HepG2 (cell line): ENCODE results near the gene GOLPH3. TPM values are rescaled to one million over a fixed set of nuclear protein-coding genes. Genes with fewer than 3 reads are reported as not detected.

Experiments
- ELF4 ChIP-seq: sonication (generic); formaldehyde crosslinking; IDR thresholded peaks from 2 replicates; pipeline ENCODE4 v1.5.0; 2020; ENCODE audit warnings: missing genetic modification reagents, mild to moderate bottlenecking, moderate library complexity, borderline replicate concordance
- HIVEP1 ChIP-seq: sonication (generic); formaldehyde crosslinking; IDR thresholded peaks from 2 replicates; pipeline ENCODE4 v1.4.0; 2020; ENCODE audit warnings: mild to moderate bottlenecking, missing genetic modification reagents
- HOXA3 ChIP-seq: sonication (generic); formaldehyde crosslinking; IDR thresholded peaks from 2 replicates; pipeline ENCODE4 v1.5.0; 2020; ENCODE audit warnings: missing genetic modification reagents
- KDM6A ChIP-seq: IDR thresholded peaks from 2 replicates; pipeline ENCODE4 v1.6.1; 2016; ENCODE audit warnings: low read depth
- NCOA1 ChIP-seq: sonication (generic); formaldehyde crosslinking; IDR thresholded peaks from 2 replicates; pipeline ENCODE4 v1.9.0; 2021; ENCODE audit warnings: missing genetic modification reagents
- NRL ChIP-seq: sonication (generic); formaldehyde crosslinking; IDR thresholded peaks from 2 replicates; pipeline ENCODE4 v1.5.0; 2020; ENCODE audit warnings: missing genetic modification reagents, mild to moderate bottlenecking, moderate library complexity, borderline replicate concordance
- PITX1 ChIP-seq: sonication (generic); formaldehyde crosslinking; IDR thresholded peaks from 2 replicates; pipeline ENCODE4 v1.5.1; 2020; ENCODE audit warnings: mild to moderate bottlenecking, missing genetic modification reagents
- SOX13 ChIP-seq, 3 experiments: fragments of 450-650 bp in 1 of 3; sonication (generic) in 1 of 3; formaldehyde crosslinking in 1 of 3; IDR thresholded peaks in 2 of 3; conservative IDR thresholded peaks in 1 of 3; 2 replicates each; pipeline versions ENCODE4 v1.5.0 to v1.6.1; 2016 to 2020; ENCODE audit warnings: antibody characterized with exemption in 1 of 3, mild to moderate bottlenecking in 1 of 3, missing compliant biosample characterization in 1 of 3, missing genetic modification reagents in 1 of 3, moderate library complexity in 1 of 3
- TBX2 ChIP-seq: sonication (generic); formaldehyde crosslinking; IDR thresholded peaks from 2 replicates; pipeline ENCODE4 v1.5.0; 2020; ENCODE audit warnings: missing genetic modification reagents, mild to moderate bottlenecking, borderline replicate concordance
- TCF7 ChIP-seq: sonication (generic); IDR thresholded peaks from 2 replicates; pipeline ENCODE4 v1.6.1; 2016; ENCODE audit warnings: antibody characterized with exemption, low read depth
- ZFYVE20 ChIP-seq: sonication (generic); formaldehyde crosslinking; IDR thresholded peaks from 2 replicates; pipeline ENCODE4 v1.8.0; 2023; ENCODE audit warnings: low read depth, mild to moderate bottlenecking, moderate library complexity, missing genetic modification reagents, borderline replicate concordance
- ZNF121 ChIP-seq: sonication (generic); formaldehyde crosslinking; IDR thresholded peaks from 2 replicates; pipeline ENCODE4 v1.5.0; 2020; ENCODE audit warnings: mild to moderate bottlenecking, missing genetic modification reagents
- ZNF138 ChIP-seq: sonication (generic); formaldehyde crosslinking; IDR thresholded peaks from 2 replicates; pipeline ENCODE4 v1.5.0; 2020; ENCODE audit warnings: mild to moderate bottlenecking, low read depth, missing genetic modification reagents
- ZNF180 ChIP-seq: sonication (generic); formaldehyde crosslinking; IDR thresholded peaks from 2 replicates; pipeline ENCODE4 v1.4.0; 2020; ENCODE audit warnings: low read depth, missing genetic modification reagents, borderline replicate concordance
- ZNF33A ChIP-seq: sonication (generic); formaldehyde crosslinking; IDR thresholded peaks from 2 replicates; pipeline ENCODE4 v1.5.1; 2020; ENCODE audit warnings: missing genetic modification reagents, mild to moderate bottlenecking, moderate library complexity, borderline replicate concordance
- ZNF768 ChIP-seq: sonication (generic); formaldehyde crosslinking; IDR thresholded peaks from 2 replicates; pipeline ENCODE4 v1.4.0; 2020; ENCODE audit warnings: missing genetic modification reagents
- ZNF773 ChIP-seq: sonication (generic); formaldehyde crosslinking; IDR thresholded peaks from 2 replicates; pipeline ENCODE4 v1.4.0; 2020; ENCODE audit warnings: missing genetic modification reagents, borderline replicate concordance
- ZNF777 ChIP-seq: sonication (generic); formaldehyde crosslinking; IDR thresholded peaks from 2 replicates; pipeline ENCODE4 v1.4.0; 2020; ENCODE audit warnings: missing genetic modification reagents
- ZNF782 ChIP-seq: sonication (generic); formaldehyde crosslinking; IDR thresholded peaks from 2 replicates; pipeline ENCODE4 v1.4.0; 2020; ENCODE audit warnings: missing genetic modification reagents, mild to moderate bottlenecking, borderline replicate concordance
- ZNF83 ChIP-seq: sonication (generic); formaldehyde crosslinking; IDR thresholded peaks from 2 replicates; pipeline ENCODE4 v1.4.0; 2020; ENCODE audit warnings: missing genetic modification reagents, mild to moderate bottlenecking, borderline replicate concordance
- polyA plus RNA-seq, 8 experiments: library from polyadenylated mRNA; depleted of rRNA in 3 of 8; stranded (reverse) in 7 of 8; unstranded in 1 of 8; fragments of >200 nt; fragmentation: Illumina TruSeq in 4 of 8; extraction: Trizol in 4 of 8; gene quantifications; 2 replicates each; pipeline versions ENCODE4 v1.2.1 to v1.2.3, GENCODE V29; 2011 to 2016; ENCODE audit warnings: low read depth in 4 of 8, missing spikeins in 1 of 8, mixed read lengths in 1 of 8; ENCODE audit not compliant: insufficient read depth in 1 of 8
- total RNA-seq, 5 experiments: library from RNA; depleted of rRNA; stranded (reverse); fragments of >200 nt; fragmentation: Illumina TruSeq; extraction: Trizol; gene quantifications; 2 replicates each; pipeline ENCODE4 v1.2.3, GENCODE V29; 2016; ENCODE audit warnings: low read depth in 1 of 5
- TF ChIP-seq, protein P1 (sequence below): sonication (generic); formaldehyde crosslinking; IDR thresholded peaks from 2 replicates; pipeline ENCODE4 v1.8.1; 2023; ENCODE audit warnings: mild to moderate bottlenecking, inconsistent platforms, moderate library complexity, missing genetic modification reagents, borderline replicate concordance
- TF ChIP-seq, protein P2 (sequence below): sonication (generic); formaldehyde crosslinking; IDR thresholded peaks from 2 replicates; pipeline ENCODE4 v1.8.0; 2022; ENCODE audit warnings: mild to moderate bottlenecking, missing genetic modification reagents, moderate library complexity
- TF ChIP-seq, protein P3 (sequence below): sonication (generic); formaldehyde crosslinking; IDR thresholded peaks from 2 replicates; pipeline ENCODE4 v1.4.0; 2020; ENCODE audit warnings: mild to moderate bottlenecking, missing genetic modification reagents
- TF ChIP-seq, protein P4 (sequence below): sonication (generic); formaldehyde crosslinking; IDR thresholded peaks from 2 replicates; pipeline ENCODE4 v1.5.1; 2020; ENCODE audit warnings: missing genetic modification reagents, mild to moderate bottlenecking, borderline replicate concordance

GOLPH3 gene
- total and polyA plus RNA-seq, 2 of the 13 experiments (the other 11 are each of a cell fraction or from before 2014, with no cell fraction given) = 59.5 to 84.5 TPM

DNA sequence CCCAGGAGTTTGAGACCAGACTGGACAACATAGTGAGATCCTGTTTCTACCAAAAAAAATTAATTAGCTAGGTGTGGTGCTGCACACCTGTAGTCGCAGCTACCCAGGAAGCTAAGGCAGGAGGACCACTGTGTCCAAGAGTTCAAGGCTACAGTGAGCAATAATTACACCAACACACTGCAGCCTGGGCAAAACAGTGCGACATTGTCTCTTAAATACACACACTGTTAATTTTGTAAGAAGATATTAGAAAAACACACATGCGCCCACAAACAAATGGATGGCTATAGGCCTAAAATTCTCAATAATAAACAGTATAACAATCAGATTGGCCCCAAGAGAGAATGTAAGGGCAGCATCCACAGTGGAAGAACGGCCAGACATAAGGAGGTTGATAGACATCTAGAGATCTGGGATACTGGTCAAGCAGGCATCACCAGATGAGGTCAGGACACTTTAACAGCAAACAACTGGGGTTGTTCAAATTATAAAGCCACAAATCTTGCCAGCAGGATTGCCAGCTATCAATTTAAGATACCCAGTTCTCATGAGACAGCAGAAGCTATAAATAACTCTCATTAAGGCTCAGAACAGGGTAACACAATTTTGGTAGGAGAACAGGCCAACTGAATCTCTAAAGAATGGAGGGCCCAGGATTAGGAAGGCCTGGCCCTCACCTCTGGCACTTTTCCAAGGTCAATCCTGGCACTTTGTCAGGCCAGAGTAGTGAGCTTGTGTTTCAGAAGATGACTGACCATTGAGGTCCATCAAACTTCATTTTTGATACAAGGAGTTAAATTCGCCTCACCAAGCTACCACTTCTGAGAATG is 29.5 kb downstream of the GOLPH3 start (continued):
- TF ChIP-seq, protein P1, sequence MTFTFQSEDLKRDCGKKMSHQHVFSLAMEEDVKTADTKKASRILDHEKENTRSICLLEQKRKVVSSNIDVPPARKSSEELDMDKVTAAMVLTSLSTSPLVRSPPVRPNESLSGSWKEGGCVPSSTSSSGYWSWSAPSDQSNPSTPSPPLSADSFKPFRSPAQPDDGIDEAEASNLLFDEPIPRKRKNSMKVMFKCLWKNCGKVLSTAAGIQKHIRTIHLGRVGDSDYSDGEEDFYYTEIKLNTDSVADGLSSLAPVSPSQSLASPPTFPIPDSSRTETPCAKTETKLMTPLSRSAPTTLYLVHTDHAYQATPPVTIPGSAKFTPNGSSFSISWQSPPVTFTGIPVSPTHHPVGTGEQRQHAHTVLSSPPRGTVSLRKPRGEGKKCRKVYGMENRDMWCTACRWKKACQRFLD (CRISPR knock-in tag) = no peak
- TF ChIP-seq KDM6A (CRISPR knock-in tag) (no peak), TBX2 (CRISPR knock-in tag) (peak; percentile 44; the same call in 1 of the 2 replicates), ZNF83 (CRISPR knock-in tag) (no peak), ZNF782 (CRISPR knock-in tag) (no peak), HOXA3 (CRISPR knock-in tag) (no peak), ZNF138 (CRISPR knock-in tag) (no peak), ZNF777 (CRISPR knock-in tag) (no peak), ZNF768 (no peak), PITX1 (no peak), HIVEP1 (no peak), TCF7 (no peak), ZNF33A (CRISPR knock-in tag) (no peak), ZNF180 (no peak), ZNF773 (CRISPR knock-in tag) (no peak), ZFYVE20 (no peak), NRL (CRISPR knock-in tag) (no peak), NCOA1 (CRISPR knock-in tag) (no peak), SOX13 (IDR thresholded peaks at IDR 0.05) (no peak), SOX13 (CRISPR knock-in tag; conservative IDR thresholded peaks at IDR 0.05 in 1 of 2, IDR thresholded peaks at IDR 0.05 in 1 of 2) (peak in 1 of 2 experiments; percentile 47; a peak in 2 of 4 replicates), ELF4 (CRISPR knock-in tag) (no peak), ZNF121 (CRISPR knock-in tag) (peak; percentile 97)
- TF ChIP-seq, protein P2, sequence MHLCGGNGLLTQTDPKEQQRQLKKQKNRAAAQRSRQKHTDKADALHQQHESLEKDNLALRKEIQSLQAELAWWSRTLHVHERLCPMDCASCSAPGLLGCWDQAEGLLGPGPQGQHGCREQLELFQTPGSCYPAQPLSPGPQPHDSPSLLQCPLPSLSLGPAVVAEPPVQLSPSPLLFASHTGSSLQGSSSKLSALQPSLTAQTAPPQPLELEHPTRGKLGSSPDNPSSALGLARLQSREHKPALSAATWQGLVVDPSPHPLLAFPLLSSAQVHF (CRISPR knock-in tag) = no peak
- TF ChIP-seq, protein P3, sequence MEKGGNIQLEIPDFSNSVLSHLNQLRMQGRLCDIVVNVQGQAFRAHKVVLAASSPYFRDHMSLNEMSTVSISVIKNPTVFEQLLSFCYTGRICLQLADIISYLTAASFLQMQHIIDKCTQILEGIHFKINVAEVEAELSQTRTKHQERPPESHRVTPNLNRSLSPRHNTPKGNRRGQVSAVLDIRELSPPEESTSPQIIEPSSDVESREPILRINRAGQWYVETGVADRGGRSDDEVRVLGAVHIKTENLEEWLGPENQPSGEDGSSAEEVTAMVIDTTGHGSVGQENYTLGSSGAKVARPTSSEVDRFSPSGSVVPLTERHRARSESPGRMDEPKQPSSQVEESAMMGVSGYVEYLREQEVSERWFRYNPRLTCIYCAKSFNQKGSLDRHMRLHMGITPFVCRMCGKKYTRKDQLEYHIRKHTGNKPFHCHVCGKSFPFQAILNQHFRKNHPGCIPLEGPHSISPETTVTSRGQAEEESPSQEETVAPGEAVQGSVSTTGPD = no peak
- TF ChIP-seq, protein P4, sequence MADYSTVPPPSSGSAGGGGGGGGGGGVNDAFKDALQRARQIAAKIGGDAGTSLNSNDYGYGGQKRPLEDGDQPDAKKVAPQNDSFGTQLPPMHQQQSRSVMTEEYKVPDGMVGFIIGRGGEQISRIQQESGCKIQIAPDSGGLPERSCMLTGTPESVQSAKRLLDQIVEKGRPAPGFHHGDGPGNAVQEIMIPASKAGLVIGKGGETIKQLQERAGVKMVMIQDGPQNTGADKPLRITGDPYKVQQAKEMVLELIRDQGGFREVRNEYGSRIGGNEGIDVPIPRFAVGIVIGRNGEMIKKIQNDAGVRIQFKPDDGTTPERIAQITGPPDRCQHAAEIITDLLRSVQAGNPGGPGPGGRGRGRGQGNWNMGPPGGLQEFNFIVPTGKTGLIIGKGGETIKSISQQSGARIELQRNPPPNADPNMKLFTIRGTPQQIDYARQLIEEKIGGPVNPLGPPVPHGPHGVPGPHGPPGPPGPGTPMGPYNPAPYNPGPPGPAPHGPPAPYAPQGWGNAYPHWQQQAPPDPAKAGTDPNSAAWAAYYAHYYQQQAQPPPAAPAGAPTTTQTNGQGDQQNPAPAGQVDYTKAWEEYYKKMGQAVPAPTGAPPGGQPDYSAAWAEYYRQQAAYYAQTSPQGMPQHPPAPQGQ (CRISPR knock-in tag) = no peak
